Esophagus squamous epithelium (tissue), 4 donors: ENCODE data around the gene CILP2.

Source experiments
- CTCF ChIP-seq, 6 experiments: fragments of 450-650 bp in 4 of 6; fragments of 200-600 bp in 2 of 6; sonication (generic) in 2 of 6; IDR thresholded peaks; one replicate each; pipeline ENCODE4 v1.5.1; 2016 to 2019; ENCODE audit warnings: antibody characterized with exemption in 6 of 6, mild to moderate bottlenecking in 4 of 6, moderate library complexity in 4 of 6
- POLR2A ChIP-seq, 4 donors: fragments of 450-650 bp; IDR thresholded peaks; one replicate each; pipeline ENCODE4 v1.6.1; 2017; ENCODE audit warnings: antibody characterized with exemption in 4 of 4, mild to moderate bottlenecking in 4 of 4, moderate library complexity in 3 of 4

GRCh38 chr19:19551853-19552192 lies 13.8 kb downstream of the CILP2 start:
- TF ChIP-seq CTCF (IDR thresholded peaks at IDR 0.05) (no peak), POLR2A (IDR thresholded peaks at IDR 0.05) (no peak)
